ENCODE measurements around the gene GNPTG.

Gene GNPTG

DNA sequence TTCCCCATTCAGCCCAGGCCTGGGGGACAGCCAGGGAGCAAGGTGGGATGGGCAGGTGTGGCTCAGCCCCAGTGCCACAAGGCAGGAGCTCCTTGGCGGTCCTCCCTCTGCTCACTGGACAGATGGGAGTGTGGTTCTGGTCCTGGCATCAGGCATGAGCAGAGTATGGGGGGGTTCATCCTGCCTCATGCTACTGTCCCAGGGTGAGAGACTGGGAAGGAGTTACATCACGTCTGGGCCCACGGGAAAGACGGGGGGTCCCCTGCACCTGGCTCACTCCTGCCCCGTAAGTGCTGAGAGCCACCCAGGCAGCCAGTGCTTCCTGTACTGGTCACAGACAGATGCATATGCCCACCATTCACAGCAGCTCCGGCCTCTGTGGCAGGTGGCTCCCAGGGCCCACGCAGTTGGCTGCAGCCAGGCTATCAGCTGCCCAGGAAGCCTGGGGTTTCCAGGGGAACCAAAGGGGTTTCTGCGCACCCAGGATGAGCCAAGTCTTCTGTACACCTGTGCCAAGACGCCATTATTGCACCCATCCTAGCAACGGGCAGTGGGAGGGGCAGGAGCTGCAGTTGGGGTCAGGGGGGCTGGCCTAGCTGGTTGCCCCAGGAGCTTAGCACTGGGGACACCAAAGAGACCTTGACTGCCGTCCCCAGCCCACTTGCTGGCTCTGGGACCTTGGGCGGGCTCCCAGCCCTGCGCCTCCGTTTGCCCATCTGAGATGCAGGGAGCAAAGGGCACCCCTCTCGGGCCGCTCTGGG, 16.3 kb upstream of the GNPTG start:
- TF ChIP-seq, protein P1, sequence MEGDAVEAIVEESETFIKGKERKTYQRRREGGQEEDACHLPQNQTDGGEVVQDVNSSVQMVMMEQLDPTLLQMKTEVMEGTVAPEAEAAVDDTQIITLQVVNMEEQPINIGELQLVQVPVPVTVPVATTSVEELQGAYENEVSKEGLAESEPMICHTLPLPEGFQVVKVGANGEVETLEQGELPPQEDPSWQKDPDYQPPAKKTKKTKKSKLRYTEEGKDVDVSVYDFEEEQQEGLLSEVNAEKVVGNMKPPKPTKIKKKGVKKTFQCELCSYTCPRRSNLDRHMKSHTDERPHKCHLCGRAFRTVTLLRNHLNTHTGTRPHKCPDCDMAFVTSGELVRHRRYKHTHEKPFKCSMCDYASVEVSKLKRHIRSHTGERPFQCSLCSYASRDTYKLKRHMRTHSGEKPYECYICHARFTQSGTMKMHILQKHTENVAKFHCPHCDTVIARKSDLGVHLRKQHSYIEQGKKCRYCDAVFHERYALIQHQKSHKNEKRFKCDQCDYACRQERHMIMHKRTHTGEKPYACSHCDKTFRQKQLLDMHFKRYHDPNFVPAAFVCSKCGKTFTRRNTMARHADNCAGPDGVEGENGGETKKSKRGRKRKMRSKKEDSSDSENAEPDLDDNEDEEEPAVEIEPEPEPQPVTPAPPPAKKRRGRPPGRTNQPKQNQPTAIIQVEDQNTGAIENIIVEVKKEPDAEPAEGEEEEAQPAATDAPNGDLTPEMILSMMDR (IDR thresholded peaks at IDR 0.05; ENCODE audit: borderline replicate concordance, insufficient read depth, low read depth, low read length): no peak
- H3K4me3 ChIP-seq (ENCODE audit: low read depth, low read length): no peak overlapping the region

GRCh38 chr16:1335996-1336395, 15.7 kb upstream of the GNPTG start:
- H3K4me3 ChIP-seq (ENCODE audit: low read depth, low read length): no peak overlapping the region
- TF ChIP-seq, protein P1 (IDR thresholded peaks at IDR 0.05; ENCODE audit: borderline replicate concordance, insufficient read depth, low read depth, low read length): no peak

GRCh38 chr16:1336619-1337018, 15.1 kb upstream of the GNPTG start:
- TF ChIP-seq, protein P1 (IDR thresholded peaks at IDR 0.05; ENCODE audit: borderline replicate concordance, insufficient read depth, low read depth, low read length): no peak
- no peak overlapping the region for H3K4me3 ChIP-seq (ENCODE audit: low read depth, low read length)

DNA sequence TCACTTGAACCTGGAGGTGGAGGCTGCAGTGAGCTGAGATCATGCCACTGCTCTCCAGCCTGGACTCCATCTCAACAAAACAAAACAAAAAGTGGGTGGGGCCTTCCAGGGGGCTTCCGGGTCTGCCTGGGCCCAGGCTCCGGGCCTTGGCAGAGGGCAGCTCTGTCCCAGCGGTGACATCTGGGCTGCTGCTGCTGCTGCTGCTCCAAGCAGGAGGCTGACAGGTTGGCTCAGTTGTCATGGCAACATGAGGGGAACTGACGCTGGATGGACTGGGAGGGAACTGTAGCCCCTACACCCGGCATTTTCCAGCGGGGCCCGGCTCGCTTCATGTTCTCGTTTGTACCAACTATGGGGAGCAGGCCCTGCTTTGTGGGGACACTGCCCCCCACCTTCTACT, 14.2 kb upstream of the GNPTG start:
- TF ChIP-seq, protein P1 (IDR thresholded peaks at IDR 0.05; ENCODE audit: borderline replicate concordance, insufficient read depth, low read depth, low read length): no peak
- no peak overlapping the region for H3K4me3 ChIP-seq (ENCODE audit: low read depth, low read length)

- no peak overlapping the region for H3K4me3 ChIP-seq (ENCODE audit: low read depth, low read length)
- TF ChIP-seq, protein P1 (IDR thresholded peaks at IDR 0.05; ENCODE audit: borderline replicate concordance, insufficient read depth, low read depth, low read length): peak; percentile 71
Observed at GRCh38 chr16:1338119-1338730, 13.5 kb upstream of the GNPTG start.

- TF ChIP-seq, protein P1 (IDR thresholded peaks at IDR 0.05; ENCODE audit: borderline replicate concordance, insufficient read depth, low read depth, low read length): no peak
- no peak overlapping the region for H3K4me3 ChIP-seq (ENCODE audit: low read depth, low read length)
Observed at GRCh38 chr16:1338855-1339675, 12.7 kb upstream of the GNPTG start.

Data from GM12875 (cell line).